Heart right ventricle (tissue), 16 donors: Measurements from ENCODE around the gene AHCTF1. TPM values are rescaled to one million over a fixed set of nuclear protein-coding genes. Genes with fewer than 3 reads are reported as not detected.

Source experiments
- ATAC-seq, 8 donors: fragments of 200-7000 bp; cut with Tn5 transposase; one replicate each; pipeline ENCODE4 v1.9.1; 2020; ENCODE audit warnings: mild to moderate bottlenecking in 8 of 8, moderate library complexity in 8 of 8, moderate number of reproducible peaks in 1 of 8
- DNase-seq, 2 donors: peaks; one replicate each; pipeline ENCODE4 v3.0.0-alpha.2; 2020
- H3K27ac ChIP-seq, 10 donors: fragments of 200-600 bp; sonication (generic) in 2 of 10; one replicate each; pipeline versions ENCODE4 v1.5.0 to v1.8.0; 2020 to 2022; ENCODE audit warnings: mild to moderate bottlenecking in 3 of 10
- H3K27me3 ChIP-seq, 7 donors: fragments of 200-600 bp; one replicate each; pipeline ENCODE4 v1.8.0; 2021 to 2022; ENCODE audit warnings: mild to moderate bottlenecking in 2 of 7
- H3K36me3 ChIP-seq, 9 donors: fragments of 200-600 bp; sonication (generic) in 1 of 9; one replicate each; pipeline versions ENCODE4 v1.5.0 to v1.8.0; 2020 to 2022; ENCODE audit warnings: mild to moderate bottlenecking in 2 of 9
- H3K4me1 ChIP-seq, 9 donors: fragments of 200-600 bp; sonication (generic) in 1 of 9; one replicate each; pipeline versions ENCODE4 v1.5.0 to v1.8.0; 2020 to 2022; ENCODE audit warnings: mild to moderate bottlenecking in 4 of 9
- H3K4me3 ChIP-seq, 10 donors: fragments of 200-600 bp; sonication (generic) in 2 of 10; one replicate each; pipeline versions ENCODE4 v1.5.0 to v1.8.0; 2020 to 2022; ENCODE audit warnings: mild to moderate bottlenecking in 7 of 10, moderate library complexity in 2 of 10
- H3K9me3 ChIP-seq, 11 donors: fragments of 200-600 bp in 10 of 11; sonication (generic) in 2 of 11; one replicate each; pipeline versions ENCODE4 v1.5.0 to v1.8.0; 2013 to 2022; ENCODE audit warnings: mild to moderate bottlenecking in 2 of 11, control low read depth in 1 of 11, moderate library complexity in 1 of 11
- WGBS, 2 donors: extraction: QIAGEN DNeasy Blood & Tissue Kit; methylation state at CpG; one replicate each; pipeline ENCODE4 v1.1.7; 2013; ENCODE audit warnings: inconsistent platforms in 1 of 2; 5-methylcytosine and 5-hydroxymethylcytosine counted together
- intact Hi-C, 10 donors: fragments of 100-400 bp; cut with DNase I; formaldehyde crosslinking; loops; one replicate each; pipeline versions ENCODE4 v1.11.1 to v1.14.2; 2022
- polyA plus RNA-seq, 2 donors: library from polyadenylated mRNA; stranded (reverse); fragments of 200-250 nt; gene quantifications; one replicate each; pipeline ENCODE4 v1.2.3, GENCODE V29; 2013
- total RNA-seq, 10 donors: library from RNA; stranded (reverse); fragmentation: NEBNext Ultra II Directional in 3 of 10; extraction: Animal tissue kit (Norgen Biotek cat#: 25700) in 3 of 10; gene quantifications; one replicate each; pipeline versions ENCODE4 v1.2.1 to v1.2.4, GENCODE V29; 2021 to 2023
- TF ChIP-seq, protein P1 (sequence below), 9 donors: fragments of 200-600 bp; sonication (generic) in 2 of 9; IDR thresholded peaks; one replicate each; pipeline versions ENCODE4 v1.5.0 to v1.8.0; 2021 to 2022; ENCODE audit warnings: antibody characterized with exemption in 9 of 9, mild to moderate bottlenecking in 5 of 9, moderate library complexity in 1 of 9
- donor health status: Arrhythmogenic right ventricular cardiomyopathy.
- donor health status: ischemic (EF 13 %, LVEDD 7.1; RV severe dilation, severe dysfunction).
- donor health status: healthy with polysubstance abuse.
- donor health status: DM: no; HTN: yes; CAD: no.
- donor health status: DM: no; HTN: no; CAD: no.
- donor health status: ischemic (EF 25% LVEDD 6.9; RV normal size, moderate dysfunction).
- donor health status: ischemic (EF 25% LVEDD 5.7; RV mildly dilated, moderate dysfunction).
- donor health status: healthy.
- donor health status: DM: yes; HTN: yes; CAD: no.
- donor health status: Ischemic cardiomyopathy.
- donor health status: ischemic (EF 35%, LVEDD 5.7; RV mildly dilated, moderate dysfunction).
- donor health status: nonischemic (EF 11% LVEDD 7.7; RV severe dilation, severe dysfunction).
- donor health status: DM: yes; HTN: yes; CAD: no.
- donor health status: PGD.
- donor health status: ischemic (EF 29% LVEDD 5.4; RV normal size, mild dysfunction).
- donor health status: nonischemic (EF 23%, LVEDD 6.1; RV moderate dilation, normal function).

The AHCTF1 gene
- total and polyA plus RNA-seq, 12 donors, result 5.7 to 29.2 (median 18.5) TPM

DNA sequence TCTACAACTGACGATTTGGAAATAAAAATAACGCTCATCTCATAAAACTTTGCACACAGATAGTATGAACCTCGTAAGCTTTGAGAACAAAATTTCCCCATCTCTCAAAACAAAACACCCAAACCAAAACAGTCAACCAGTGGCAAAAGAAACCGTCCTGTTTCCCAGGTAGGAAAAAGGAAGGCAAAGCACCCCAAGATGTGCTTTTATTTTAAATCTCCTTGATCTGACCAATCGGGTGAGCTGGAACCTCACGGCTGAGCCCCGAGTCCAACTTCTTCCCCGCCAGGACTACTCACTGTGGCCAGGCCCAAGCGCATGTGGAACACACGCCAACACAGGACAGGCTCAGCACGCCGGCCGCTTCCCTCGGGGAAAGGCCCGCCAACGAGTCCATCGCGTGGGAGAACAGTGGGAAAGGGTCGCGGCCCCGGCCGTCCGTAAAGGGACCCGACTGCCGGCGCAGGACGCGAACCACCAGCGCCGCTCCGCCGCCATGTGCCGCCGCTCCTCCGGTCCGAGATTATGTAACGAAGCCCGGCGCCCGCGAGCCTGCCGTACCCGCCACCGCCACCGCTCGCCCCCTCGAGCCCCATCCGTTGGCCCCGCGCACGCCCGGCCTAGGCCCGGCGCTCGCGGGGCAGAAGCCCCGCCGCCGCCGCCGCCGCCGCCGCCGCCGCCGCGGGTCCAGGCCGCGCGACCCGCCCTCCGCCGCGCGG, 759 bp downstream of the AHCTF1 start:
- peaks cover 0 to 34% (median 23%) of the 10 kb centered on the region in 9 donors for H3K4me1 ChIP-seq

DNA sequence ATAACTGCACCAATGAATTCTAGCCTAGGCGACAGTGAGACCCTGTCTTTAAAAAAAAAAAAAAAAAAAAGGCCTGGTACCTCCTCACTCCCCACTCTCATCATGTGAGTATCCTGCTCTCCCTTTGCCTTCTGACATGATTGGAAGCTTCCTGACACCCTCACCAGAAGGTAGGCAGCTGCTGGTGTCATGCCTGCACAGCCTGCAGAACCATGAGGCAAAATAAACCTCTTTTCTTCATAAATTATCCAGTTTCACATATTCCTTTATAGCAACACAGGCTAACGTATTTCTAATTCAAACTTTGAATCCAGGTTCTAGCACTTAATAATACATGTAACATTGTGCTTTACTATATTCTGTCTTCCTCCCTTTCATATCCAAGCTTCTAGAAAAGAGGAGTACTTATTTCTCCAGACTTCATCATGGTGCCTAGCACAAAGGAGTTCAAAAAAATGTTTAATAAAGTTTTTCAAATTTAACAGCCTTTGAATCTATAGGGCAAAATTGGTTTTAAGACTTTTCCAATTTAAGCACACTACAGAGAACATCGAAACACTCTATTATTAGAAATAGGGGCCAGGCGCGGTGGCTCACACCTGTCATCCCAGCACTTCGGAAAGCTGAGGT, 5.6 kb downstream of the AHCTF1 start:
- Histone ChIP-seq H3K36me3 (peaks cover 0 to 30% (median 3%) of the 10 kb centered on the region in 9 donors), H3K4me1 (peaks cover 0 to 64% (median 48%) of the 10 kb centered on the region in 9 donors), H3K4me3 (no peak overlapping the region), H3K9me3 (no peaks in the 10 kb centered on the region), H3K27me3 (no peaks in the 10 kb centered on the region), H3K27ac (no peak overlapping the region)
- TF ChIP-seq, protein P1, sequence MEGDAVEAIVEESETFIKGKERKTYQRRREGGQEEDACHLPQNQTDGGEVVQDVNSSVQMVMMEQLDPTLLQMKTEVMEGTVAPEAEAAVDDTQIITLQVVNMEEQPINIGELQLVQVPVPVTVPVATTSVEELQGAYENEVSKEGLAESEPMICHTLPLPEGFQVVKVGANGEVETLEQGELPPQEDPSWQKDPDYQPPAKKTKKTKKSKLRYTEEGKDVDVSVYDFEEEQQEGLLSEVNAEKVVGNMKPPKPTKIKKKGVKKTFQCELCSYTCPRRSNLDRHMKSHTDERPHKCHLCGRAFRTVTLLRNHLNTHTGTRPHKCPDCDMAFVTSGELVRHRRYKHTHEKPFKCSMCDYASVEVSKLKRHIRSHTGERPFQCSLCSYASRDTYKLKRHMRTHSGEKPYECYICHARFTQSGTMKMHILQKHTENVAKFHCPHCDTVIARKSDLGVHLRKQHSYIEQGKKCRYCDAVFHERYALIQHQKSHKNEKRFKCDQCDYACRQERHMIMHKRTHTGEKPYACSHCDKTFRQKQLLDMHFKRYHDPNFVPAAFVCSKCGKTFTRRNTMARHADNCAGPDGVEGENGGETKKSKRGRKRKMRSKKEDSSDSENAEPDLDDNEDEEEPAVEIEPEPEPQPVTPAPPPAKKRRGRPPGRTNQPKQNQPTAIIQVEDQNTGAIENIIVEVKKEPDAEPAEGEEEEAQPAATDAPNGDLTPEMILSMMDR (IDR thresholded peaks at IDR 0.05), result no peak
- no peak for DNase-seq
- WGBS, 2 donors, result 98 to 99% methylated on average over 6 of the region's 6 CpGs
- intact Hi-C loops, result no loop called here
- no peak for ATAC-seq

More for the DNA sequence above, 759 bp downstream of the AHCTF1 start:
- ATAC-seq (peak in 5 of 8 donors; percentile 10 to 26 (median 17)), DNase-seq (peak; percentile 57 to 63)
- Histone ChIP-seq H3K9me3 (no peaks in the 10 kb centered on the region), H3K27ac (peak overlapping the region; percentile 82 to 98 (median 96)), H3K27me3 (no peaks in the 10 kb centered on the region), H3K4me3 (peak overlapping the region; percentile 58 to 98 (median 90)), H3K36me3 (peaks cover 0 to 22% (median 3%) of the 10 kb centered on the region in 9 donors)
- intact Hi-C loops, result loop anchor here in 1 of 10 donors (1.0 kb wide), 1 partner anchor 16 kb away; no protein-coding TSS in a partner anchor
- TF ChIP-seq, protein P1 (IDR thresholded peaks at IDR 0.05), result peak in 1 of 9 donors; percentile 7
- 0 to 1% methylated on average over 45 to 62 of the region's 76 CpGs for WGBS, 2 donors

DNA sequence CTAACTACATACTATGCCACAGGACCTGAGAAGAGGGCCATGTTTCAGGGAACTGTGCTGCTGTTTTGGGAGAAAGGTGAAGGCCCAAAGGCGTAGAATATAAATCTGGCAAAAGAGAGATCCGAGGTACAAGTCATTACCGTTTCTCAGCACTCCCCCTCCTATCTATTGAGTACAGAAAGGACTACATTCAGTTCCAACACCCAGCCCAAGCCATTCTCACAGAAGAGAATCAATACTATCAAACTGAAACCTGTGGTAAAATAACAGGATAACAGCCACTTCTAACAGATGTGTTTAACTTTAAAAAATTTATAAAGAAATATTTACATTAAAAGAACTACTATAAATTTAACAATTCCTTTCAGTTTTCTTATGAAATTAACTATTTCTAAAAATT, 7.8 kb downstream of the AHCTF1 start:
- peaks cover 0 to 49% (median 31%) of the 10 kb centered on the region in 9 donors for H3K4me1 ChIP-seq
- H3K27ac ChIP-seq, result peak overlapping the region in 3 of 10 donors; percentile 0 to 46 (median 16)
- WGBS, 2 donors, result 67 to 77% methylated on average over 3 of the region's 3 CpGs
- H3K9me3 ChIP-seq, result no peaks in the 10 kb centered on the region
- intact Hi-C loops, result no loop called here
- ATAC-seq, result peak in 1 of 8 donors; percentile 33
- no peaks in the 10 kb centered on the region for H3K27me3 ChIP-seq
- no peak for DNase-seq
- TF ChIP-seq, protein P1 (IDR thresholded peaks at IDR 0.05), result no peak
- H3K4me3 ChIP-seq, result no peak overlapping the region
- peaks cover 0 to 25% (median 2%) of the 10 kb centered on the region in 9 donors for H3K36me3 ChIP-seq

DNA sequence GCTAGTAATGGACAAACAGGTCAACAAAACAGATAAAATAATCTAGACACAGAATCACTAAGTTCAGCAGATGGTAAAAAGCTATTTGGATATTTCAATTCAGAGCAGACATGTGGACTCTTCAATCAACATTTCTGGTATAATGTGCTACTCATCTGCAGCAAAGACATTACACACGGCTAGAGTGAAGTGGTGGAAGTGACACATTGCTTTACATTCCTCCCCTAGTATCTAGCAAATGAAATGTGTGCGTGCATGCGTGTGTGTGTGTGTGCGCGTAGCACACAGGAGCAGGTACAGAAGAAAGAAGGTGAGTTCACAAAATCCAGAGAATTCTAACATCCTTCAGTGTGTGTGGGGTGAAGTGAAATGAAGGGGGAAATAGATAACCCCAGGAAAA, 8.3 kb downstream of the AHCTF1 start:
- Histone ChIP-seq H3K4me3 (no peak overlapping the region), H3K4me1 (peaks cover 0 to 48% (median 30%) of the 10 kb centered on the region in 9 donors), H3K27me3 (no peaks in the 10 kb centered on the region), H3K36me3 (peaks cover 0 to 25% (median 0%) of the 10 kb centered on the region in 9 donors), H3K27ac (peak overlapping the region in 3 of 10 donors; percentile 0 to 46 (median 16)), H3K9me3 (no peaks in the 10 kb centered on the region)
- no peak for ATAC-seq
- TF ChIP-seq, protein P1 (IDR thresholded peaks at IDR 0.05), result no peak
- intact Hi-C loops, result no loop called here
- DNase-seq, result no peak
- WGBS, 2 donors, result 82 to 85% methylated on average over 5 of the region's 5 CpGs
